Transverse colon (tissue), 3 donors: Measurements from ENCODE around the gene FARP1.

ENCODE experiments used
- CTCF ChIP-seq, 5 experiments: fragments of 200-600 bp in 3 of 5; fragments of 450-650 bp in 2 of 5; sonication (generic) in 3 of 5; IDR thresholded peaks; 1 replicate in 2 of 5; 2 replicates in 3 of 5; pipeline ENCODE4 v1.5.1; 2016 to 2017; ENCODE audit warnings: antibody characterized with exemption in 5 of 5, inconsistent platforms in 3 of 5, mild to moderate bottlenecking in 2 of 5, moderate library complexity in 1 of 5
- POLR2A ChIP-seq: fragments of 450-650 bp; IDR thresholded peaks from one replicate; pipeline ENCODE4 v1.6.1; 2016; ENCODE audit warnings: antibody characterized with exemption, mild to moderate bottlenecking, moderate library complexity

GRCh38 chr13:98503175-98504028, 360.5 kb downstream of the FARP1 start:
- TF ChIP-seq CTCF (IDR thresholded peaks at IDR 0.05) (no peak), POLR2A (no peak)
